Aorta (tissue), 5 donors: Measurements from ENCODE around the gene FMNL2. TPM values are rescaled to one million over a fixed set of nuclear protein-coding genes. Genes with fewer than 3 reads are reported as not detected.

ENCODE experiments used
- ATAC-seq: fragments of 200-7000 bp; cut with Tn5 transposase; one replicate; pipeline ENCODE4 v1.9.1; 2022; ENCODE audit warnings: moderate library complexity; ENCODE audit not compliant: low FRiP score
- DNase-seq, 2 donors: peaks; one replicate each; pipeline ENCODE4 v3.0.0-alpha.2; 2020
- H3K27ac ChIP-seq, 2 donors: one replicate each; pipeline ENCODE4 v1.5.1; 2013; ENCODE audit warnings: low read length in 2 of 2, mild to moderate bottlenecking in 2 of 2, moderate library complexity in 2 of 2, control low read depth in 1 of 2, inconsistent platforms in 1 of 2, low read depth in 1 of 2
- H3K27me3 ChIP-seq, 2 donors: one replicate each; pipeline ENCODE4 v1.6.1; 2013; ENCODE audit warnings: control low read depth in 1 of 2, low read length in 1 of 2, mild to moderate bottlenecking in 1 of 2, moderate library complexity in 1 of 2; ENCODE audit not compliant: insufficient read depth in 2 of 2, control insufficient read depth in 1 of 2
- H3K36me3 ChIP-seq, 2 donors: one replicate each; pipeline ENCODE4 v1.6.1; 2013; ENCODE audit warnings: control low read depth in 1 of 2, low read length in 1 of 2, mild to moderate bottlenecking in 1 of 2; ENCODE audit not compliant: insufficient read depth in 2 of 2, control insufficient read depth in 1 of 2
- H3K4me1 ChIP-seq, 2 donors: one replicate each; pipeline ENCODE4 v1.6.1; 2013; ENCODE audit warnings: low read length in 2 of 2, control low read depth in 1 of 2, mild to moderate bottlenecking in 1 of 2, moderate library complexity in 1 of 2; ENCODE audit not compliant: insufficient read depth in 2 of 2, control insufficient read depth in 1 of 2
- H3K4me3 ChIP-seq, 2 donors: one replicate each; pipeline ENCODE4 v1.5.1; 2013; ENCODE audit warnings: low read length in 2 of 2, control low read depth in 1 of 2, mild to moderate bottlenecking in 1 of 2
- H3K9me3 ChIP-seq: one replicate; pipeline ENCODE4 v1.6.1; 2013; ENCODE audit warnings: mild to moderate bottlenecking, low read length; ENCODE audit not compliant: control insufficient read depth
- WGBS, 2 donors: extraction: QIAGEN DNeasy Blood & Tissue Kit; methylation state at CpG; one replicate each; pipeline ENCODE4 v1.1.7; 2013; 5-methylcytosine and 5-hydroxymethylcytosine counted together
- intact Hi-C, 2 donors: fragments of 100-400 bp; cut with DNase I; formaldehyde crosslinking; loops; one replicate each; pipeline versions ENCODE4 v1.14.2 to v1.15.0; 2022
- polyA plus RNA-seq, 2 donors: library from polyadenylated mRNA; stranded (reverse); fragments of 200-250 nt; gene quantifications; one replicate each; pipeline ENCODE4 v1.2.3, GENCODE V29; 2013
- total RNA-seq, 2 donors: library from RNA; stranded (reverse); fragmentation: NEBNext Ultra II Directional; extraction: Animal tissue kit (Norgen Biotek cat#: 25700); gene quantifications; one replicate each; pipeline ENCODE4 v1.2.1, GENCODE V29; 2021
- donor health status: healthy with polysubstance abuse.
- donor health status: Bipolar disorder and iron deficiency.
- donor health status: DM: no; HTN: no; CAD: no.
- donor health status: DM: no; HTN: no; CAD: no.
- donor health status: DM: yes; HTN: yes; CAD: no.

Gene FMNL2
- total and polyA plus RNA-seq, 4 donors, result 10.7 to 55.1 (median 33.7) TPM

GRCh38 chr2:152453129-152453911, 118.3 kb downstream of the FMNL2 start:
- peaks cover 0 to 5% of the 10 kb centered on the region in 2 donors for H3K4me1 ChIP-seq

GRCh38 chr2:152454371-152454770, 119.4 kb downstream of the FMNL2 start:
- Histone ChIP-seq H3K27ac (no peak overlapping the region), H3K4me1 (peaks cover 0 to 5% of the 10 kb centered on the region in 2 donors), H3K27me3 (no peaks in the 10 kb centered on the region), H3K36me3 (no peaks in the 10 kb centered on the region), H3K9me3 (no peaks in the 10 kb centered on the region), H3K4me3 (no peak overlapping the region)
- ATAC-seq (no peak), DNase-seq (no peak)
- intact Hi-C loops, result no loop called here
- WGBS, 2 donors, result 97% methylated on average over 1 of the region's 1 CpG

More at GRCh38 chr2:152453129-152453911, 118.3 kb downstream of the FMNL2 start:
- Histone ChIP-seq H3K36me3 (no peaks in the 10 kb centered on the region), H3K9me3 (no peaks in the 10 kb centered on the region), H3K27ac (no peak overlapping the region), H3K4me3 (no peak overlapping the region), H3K27me3 (no peaks in the 10 kb centered on the region)
- no peak for ATAC-seq
- intact Hi-C loops, result no loop called here
- DNase-seq, result no peak
- 87 to 91% methylated on average over 9 of the region's 9 CpGs for WGBS, 2 donors

DNA sequence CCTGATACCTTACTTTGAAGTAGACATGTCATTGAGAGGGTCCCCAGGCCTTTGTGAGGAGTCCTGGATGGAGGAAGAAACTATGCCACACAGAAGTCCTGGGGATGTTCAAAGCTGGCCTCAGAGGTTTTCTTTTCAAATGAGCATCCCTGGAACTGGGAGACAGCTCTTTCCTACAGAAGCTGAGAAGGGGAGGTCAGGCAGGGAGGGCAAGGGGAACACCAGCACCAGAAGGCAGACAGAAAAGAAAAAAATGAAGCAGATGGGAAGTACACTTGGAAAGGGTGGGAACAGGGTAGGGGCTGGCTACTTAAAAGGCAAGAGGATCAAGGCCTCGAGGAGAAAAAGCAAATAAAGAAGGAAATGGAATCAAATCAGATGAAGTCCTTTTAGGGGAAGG, 120.0 kb downstream of the FMNL2 start:
- H3K27ac ChIP-seq, result no peak overlapping the region
- no peaks in the 10 kb centered on the region for H3K27me3 ChIP-seq
- WGBS, 2 donors, result 67 to 81% methylated on average over 1 of the region's 1 CpG
- H3K9me3 ChIP-seq, result no peaks in the 10 kb centered on the region
- H3K4me3 ChIP-seq, result no peak overlapping the region
- no peak for ATAC-seq
- H3K4me1 ChIP-seq, result peaks cover 0 to 5% of the 10 kb centered on the region in 2 donors
- intact Hi-C loops, result no loop called here
- no peak for DNase-seq
- no peaks in the 10 kb centered on the region for H3K36me3 ChIP-seq

DNA sequence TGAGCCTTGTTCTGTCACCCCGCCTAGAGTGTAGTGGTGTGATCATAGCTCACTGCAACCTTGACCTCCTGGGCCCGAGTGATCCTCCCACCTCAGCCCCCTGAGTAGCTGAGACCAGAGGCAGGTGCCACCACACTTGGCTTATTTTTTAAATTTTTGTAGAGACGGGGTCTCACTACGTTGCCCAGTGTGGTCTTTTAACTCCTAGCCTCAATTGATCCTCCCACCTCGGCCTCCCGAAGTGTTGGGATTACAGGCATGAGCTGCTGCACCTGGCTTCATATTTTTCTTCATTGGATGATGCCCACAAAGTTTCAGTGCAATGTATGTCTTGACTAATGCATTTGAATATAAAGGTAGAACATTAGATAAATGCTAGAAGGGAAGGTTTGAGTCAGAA, 120.8 kb downstream of the FMNL2 start:
- no peak for ATAC-seq
- Histone ChIP-seq H3K4me3 (no peak overlapping the region), H3K36me3 (no peaks in the 10 kb centered on the region), H3K9me3 (no peaks in the 10 kb centered on the region), H3K27me3 (no peaks in the 10 kb centered on the region), H3K4me1 (peaks cover 0 to 5% of the 10 kb centered on the region in 2 donors), H3K27ac (no peak overlapping the region)
- 97 to 98% methylated on average over 6 of the region's 6 CpGs for WGBS, 2 donors
- intact Hi-C loops, result no loop called here
- no peak for DNase-seq

- Histone ChIP-seq H3K27ac (no peak overlapping the region), H3K4me3 (no peak overlapping the region), H3K27me3 (no peaks in the 10 kb centered on the region), H3K4me1 (peaks cover 0 to 5% of the 10 kb centered on the region in 2 donors), H3K9me3 (no peaks in the 10 kb centered on the region), H3K36me3 (no peaks in the 10 kb centered on the region)
- intact Hi-C loops, result no loop called here
- ATAC-seq (no peak), DNase-seq (no peak)
- WGBS, 2 donors, result 97% methylated on average over 3 of the region's 3 CpGs
Measured at GRCh38 chr2:152456262-152456661, 121.3 kb downstream of the FMNL2 start.

DNA sequence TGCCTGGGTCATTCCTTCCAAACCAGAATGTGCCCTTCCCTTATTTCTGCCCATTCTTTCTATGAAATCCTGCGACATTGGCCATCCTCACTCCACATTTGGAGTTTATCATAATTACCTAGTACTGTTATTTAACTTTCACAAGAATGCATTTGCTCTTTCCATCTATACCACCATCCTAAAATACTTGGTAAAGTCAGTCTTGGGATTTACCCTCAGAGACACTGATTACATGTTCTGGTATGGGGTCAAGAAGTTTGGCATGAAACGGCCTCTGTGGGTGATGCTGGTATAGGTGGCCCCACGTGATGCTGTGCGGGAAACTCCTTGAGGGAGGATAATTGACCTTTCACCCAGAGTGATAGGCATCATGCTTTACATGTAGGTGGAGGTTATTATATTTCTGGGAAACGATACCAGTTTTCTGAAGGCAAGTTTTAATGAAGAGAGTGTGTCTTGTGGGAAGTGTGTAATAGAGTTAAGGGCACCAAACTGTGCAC, 123.5 kb downstream of the FMNL2 start:
- no peak for ATAC-seq
- H3K27ac ChIP-seq, result no peak overlapping the region
- intact Hi-C loops, result no loop called here
- WGBS, 2 donors, result 93 to 95% methylated on average over 5 of the region's 5 CpGs
- H3K4me3 ChIP-seq, result no peak overlapping the region
- no peaks in the 10 kb centered on the region for H3K27me3 ChIP-seq
- no peak for DNase-seq
- peaks cover 0 to 5% of the 10 kb centered on the region in 2 donors for H3K4me1 ChIP-seq
- no peaks in the 10 kb centered on the region for H3K9me3 ChIP-seq
- no peaks in the 10 kb centered on the region for H3K36me3 ChIP-seq

DNA sequence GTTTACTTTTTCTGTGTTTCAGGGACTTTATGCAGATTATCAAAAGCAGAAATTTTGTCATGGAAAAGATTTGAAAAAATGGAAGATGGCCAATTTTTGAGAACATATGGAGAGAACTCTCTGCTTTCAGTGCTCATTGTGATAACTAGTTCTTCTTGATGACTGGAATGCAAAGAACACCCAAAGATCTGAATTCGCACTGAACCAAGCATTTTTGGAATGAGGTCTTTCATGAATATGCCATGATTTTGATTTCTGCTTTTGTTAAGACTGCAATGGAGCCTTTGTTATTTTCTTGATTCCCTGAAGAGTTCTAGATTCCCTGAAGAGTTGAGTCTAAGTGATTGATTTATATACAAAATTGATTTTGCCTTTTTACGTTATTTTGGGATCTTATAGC, 124.1 kb downstream of the FMNL2 start:
- Histone ChIP-seq H3K27me3 (no peaks in the 10 kb centered on the region), H3K4me1 (peaks cover 1 to 5% of the 10 kb centered on the region in 2 donors), H3K36me3 (no peaks in the 10 kb centered on the region), H3K4me3 (no peak overlapping the region), H3K27ac (no peak overlapping the region), H3K9me3 (no peaks in the 10 kb centered on the region)
- intact Hi-C loops, result no loop called here
- ATAC-seq (no peak), DNase-seq (no peak)
- 87 to 91% methylated on average over 2 of the region's 2 CpGs for WGBS, 2 donors

GRCh38 chr2:152460567-152460966, 125.6 kb downstream of the FMNL2 start:
- Histone ChIP-seq H3K36me3 (no peaks in the 10 kb centered on the region), H3K4me3 (no peak overlapping the region), H3K27ac (no peak overlapping the region), H3K4me1 (peaks cover 5 to 9% of the 10 kb centered on the region in 2 donors), H3K9me3 (no peaks in the 10 kb centered on the region), H3K27me3 (no peaks in the 10 kb centered on the region)
- WGBS, 2 donors, result 95 to 96% methylated on average over 6 of the region's 6 CpGs
- ATAC-seq (no peak), DNase-seq (no peak)
- intact Hi-C loops, result no loop called here

- no peak for ATAC-seq
- 96% methylated on average over 3 of the region's 3 CpGs for whole genome bisulfite sequencing, 2 donors
- Histone ChIP-seq H3K4me1 (peaks cover 7 to 19% of the 10 kb centered on the region in 2 donors), H3K9me3 (no peaks in the 10 kb centered on the region), H3K4me3 (no peak overlapping the region), H3K27me3 (no peaks in the 10 kb centered on the region), H3K27ac (no peak overlapping the region), H3K36me3 (no peaks in the 10 kb centered on the region)
- intact Hi-C loops, result no loop called here
- DNase-seq, result no peak
Measured at GRCh38 chr2:152462120-152462519, 127.1 kb downstream of the FMNL2 start.
